PFSK-1 (cell line): ENCODE data around the gene PTPRH.

Experiments
- POLR2AphosphoS5 ChIP-seq: IDR thresholded peaks from 2 replicates; pipeline ENCODE4 v1.6.1; 2012; ENCODE audit warnings: low read depth, mild to moderate bottlenecking, control low read depth, low read length, moderate library complexity
- REST ChIP-seq, 2 experiments: IDR thresholded peaks; 2 replicates each; pipeline versions ENCODE4 v1.6.1 to v1.8.0; 2011 to 2012; ENCODE audit warnings: low read depth in 2 of 2, low read length in 2 of 2, control low read depth in 1 of 2, inconsistent platforms in 1 of 2, mild to moderate bottlenecking in 1 of 2, moderate library complexity in 1 of 2; ENCODE audit not compliant: insufficient read depth in 1 of 2
- TAF1 ChIP-seq: IDR thresholded peaks from 2 replicates; pipeline ENCODE4 v1.6.1; 2012; ENCODE audit warnings: low read length, control low read depth, borderline replicate concordance; ENCODE audit not compliant: insufficient read depth

DNA sequence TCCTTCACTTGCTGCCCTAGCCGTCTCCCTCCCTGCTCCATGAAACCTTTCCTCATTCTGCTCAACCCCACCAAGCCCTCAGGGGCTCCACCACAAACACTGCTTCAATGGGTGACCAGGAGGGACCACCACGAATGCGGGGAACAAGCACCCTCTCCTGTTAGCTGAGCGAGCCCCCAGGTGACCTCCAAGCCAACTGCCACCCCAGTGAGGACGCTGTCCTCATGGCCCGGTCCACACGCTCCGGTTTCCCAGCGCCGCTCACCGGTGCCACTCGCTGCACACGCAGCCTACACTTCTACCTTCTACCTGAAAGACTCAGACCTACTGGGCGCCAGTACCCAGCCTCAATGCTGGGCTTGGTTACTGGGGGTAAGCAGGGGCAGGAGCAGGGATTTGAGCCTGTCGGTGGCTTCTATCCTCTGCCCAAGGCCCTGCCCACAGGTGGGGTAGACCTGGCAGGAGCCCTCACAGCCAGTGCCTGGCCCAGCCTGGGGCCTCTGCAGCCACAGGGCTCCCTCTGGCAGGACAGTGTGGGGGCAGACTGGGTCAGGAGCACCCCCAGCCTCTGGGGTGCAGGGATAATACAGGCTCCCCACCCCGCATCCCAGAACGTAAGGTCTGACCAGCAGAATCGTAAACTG lies 20.0 kb upstream of the PTPRH start:
- no peak for TF ChIP-seq REST (IDR thresholded peaks at IDR 0.05; ENCODE audit: insufficient read depth in 1 of 2, low read depth in 2 of 2, low read length in 2 of 2)
- no peak for TF ChIP-seq TAF1
- no peak for TF ChIP-seq POLR2AphosphoS5
